ENCODE measurements around the gene CTDSPL.

- TF ChIP-seq POLR2A (IDR thresholded peaks at IDR 0.05): no peak
- TF ChIP-seq CTCF (IDR thresholded peaks at IDR 0.05): no peak
These were observed 48.3 kb upstream of the CTDSPL start for GRCh38 chr3:37813403-37813802.
